HT-29 (cell line): ENCODE measurements around the gene JMJD1C. TPM values are rescaled to one million over a fixed set of nuclear protein-coding genes. Genes with fewer than 3 reads are reported as not detected.
"Not testable (repeated sequence)": the region's sequence is repeated elsewhere in the genome, so short reads cannot be mapped to it uniquely, and the experiment has no call there.

Experiments
- DNase-seq: peaks from one replicate; pipeline ENCODE4 v3.0.0-alpha.2; 2015; ENCODE audit warnings: low spot score
- total RNA-seq: library from RNA; depleted of rRNA; stranded (reverse); fragments of >200 nt; shearing (Covaris generic); gene quantifications from 2 replicates; pipeline ENCODE4 v1.2.3, GENCODE V29; 2014

The JMJD1C gene
- total RNA-seq, 1 experiment from 2014 or later, result 32.5 TPM

DNA sequence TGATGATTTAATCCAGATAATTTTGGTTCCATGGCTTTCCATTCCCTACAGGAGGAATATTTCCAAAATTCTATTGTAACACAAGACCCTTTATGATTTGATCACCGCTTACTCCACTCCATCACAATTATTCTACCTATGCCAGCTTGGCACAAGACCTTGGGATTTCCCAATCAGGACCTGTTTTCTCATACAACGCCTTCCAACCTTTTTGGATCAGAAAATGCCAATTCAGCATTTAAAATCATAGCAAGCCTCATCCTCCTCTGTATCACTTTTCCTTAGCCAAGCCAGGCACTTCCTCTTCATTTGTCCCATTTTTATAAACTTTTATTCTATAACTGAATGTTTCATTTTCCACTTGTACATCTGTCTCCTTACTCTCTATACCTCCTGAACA, 100.9 kb downstream of the JMJD1C start:
- DNase-seq, result no peak

GRCh38 chr10:63363951-63364350, 101.8 kb downstream of the JMJD1C start:
- no peak for DNase-seq

- no peak for DNase-seq
Observed at GRCh38 chr10:63355682-63356081, 110.1 kb downstream of the JMJD1C start.

DNA sequence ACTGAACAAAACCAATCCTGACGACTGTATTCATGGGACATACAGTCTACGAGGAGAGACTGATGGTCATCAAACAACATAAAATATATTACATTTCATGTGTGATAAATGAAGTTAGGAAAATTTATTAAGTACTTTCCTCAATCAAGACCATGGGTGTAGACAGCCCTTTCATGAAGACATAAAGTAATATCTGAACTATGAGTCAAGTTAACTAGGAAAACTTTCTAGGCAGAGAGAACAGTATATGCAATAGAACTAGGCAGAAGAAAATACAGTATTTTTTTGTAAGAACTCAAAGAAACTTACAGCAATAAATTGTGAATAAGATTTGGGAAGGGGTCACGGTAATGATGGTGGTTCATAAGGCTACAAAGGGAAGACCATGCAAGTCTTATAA, 112.8 kb downstream of the JMJD1C start:
- DNase-seq, result no peak

GRCh38 chr10:63348245-63348850, 117.4 kb downstream of the JMJD1C start:
- no peak for DNase-seq

GRCh38 chr10:63346015-63346441, 119.7 kb downstream of the JMJD1C start:
- DNase-seq, result no peak

DNA sequence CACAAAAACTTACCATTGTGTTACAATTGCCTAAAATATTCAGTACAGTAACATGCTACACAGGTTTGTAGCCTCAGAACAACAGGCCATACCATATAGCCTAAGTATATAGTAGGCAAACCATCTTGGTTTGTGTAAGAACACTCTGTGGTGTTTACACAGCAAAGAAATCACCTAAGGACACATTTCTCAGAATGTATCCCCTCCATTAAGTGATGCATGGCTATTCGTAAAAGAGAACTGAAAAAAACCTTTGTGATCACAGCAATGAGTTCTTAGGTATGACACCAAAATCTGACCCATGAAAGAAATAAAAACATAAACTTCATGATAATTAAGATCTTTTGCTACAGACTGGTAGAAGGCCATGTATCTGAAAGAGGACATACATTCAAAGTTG, 121.5 kb downstream of the JMJD1C start:
- DNase-seq, result no peak

DNA sequence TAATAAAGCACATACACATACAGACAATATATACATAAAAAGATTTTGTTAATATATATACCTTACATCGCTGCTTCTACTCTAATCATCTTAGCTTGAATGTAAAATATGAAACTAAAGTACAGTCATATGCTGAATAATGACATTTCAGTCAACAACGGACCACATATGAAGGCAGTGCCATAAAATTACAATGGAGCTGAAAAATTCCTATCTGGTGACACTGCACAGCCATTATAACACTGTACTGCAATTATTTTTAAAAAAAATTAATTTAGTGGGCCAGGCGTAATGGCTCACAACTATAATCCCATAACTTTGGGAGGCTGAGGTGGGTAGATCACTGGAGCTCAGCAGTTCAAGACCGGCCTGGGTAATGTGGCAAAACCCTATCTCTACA, 122.3 kb downstream of the JMJD1C start:
- no peak for DNase-seq

DNA sequence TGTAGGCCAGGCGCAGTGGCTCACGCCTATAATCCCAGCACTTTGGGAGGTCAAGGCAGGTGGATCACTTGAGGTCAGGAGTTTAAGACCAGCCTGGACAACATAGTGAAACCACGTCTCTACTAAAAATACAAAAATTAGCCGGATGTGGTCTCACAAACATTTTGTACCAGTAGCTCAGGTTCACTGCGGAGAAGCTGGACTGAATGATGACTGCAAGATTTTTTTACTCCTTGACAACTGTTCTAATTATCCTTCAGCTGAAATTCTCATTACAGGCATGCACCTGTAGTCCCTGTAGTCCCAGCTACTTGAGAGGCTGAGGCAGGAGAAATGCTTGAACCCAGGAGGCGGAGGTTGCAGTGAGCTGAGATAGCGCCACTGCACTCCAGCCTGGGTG, 126.1 kb downstream of the JMJD1C start:
- DNase-seq, result not testable (repeated sequence)

DNA sequence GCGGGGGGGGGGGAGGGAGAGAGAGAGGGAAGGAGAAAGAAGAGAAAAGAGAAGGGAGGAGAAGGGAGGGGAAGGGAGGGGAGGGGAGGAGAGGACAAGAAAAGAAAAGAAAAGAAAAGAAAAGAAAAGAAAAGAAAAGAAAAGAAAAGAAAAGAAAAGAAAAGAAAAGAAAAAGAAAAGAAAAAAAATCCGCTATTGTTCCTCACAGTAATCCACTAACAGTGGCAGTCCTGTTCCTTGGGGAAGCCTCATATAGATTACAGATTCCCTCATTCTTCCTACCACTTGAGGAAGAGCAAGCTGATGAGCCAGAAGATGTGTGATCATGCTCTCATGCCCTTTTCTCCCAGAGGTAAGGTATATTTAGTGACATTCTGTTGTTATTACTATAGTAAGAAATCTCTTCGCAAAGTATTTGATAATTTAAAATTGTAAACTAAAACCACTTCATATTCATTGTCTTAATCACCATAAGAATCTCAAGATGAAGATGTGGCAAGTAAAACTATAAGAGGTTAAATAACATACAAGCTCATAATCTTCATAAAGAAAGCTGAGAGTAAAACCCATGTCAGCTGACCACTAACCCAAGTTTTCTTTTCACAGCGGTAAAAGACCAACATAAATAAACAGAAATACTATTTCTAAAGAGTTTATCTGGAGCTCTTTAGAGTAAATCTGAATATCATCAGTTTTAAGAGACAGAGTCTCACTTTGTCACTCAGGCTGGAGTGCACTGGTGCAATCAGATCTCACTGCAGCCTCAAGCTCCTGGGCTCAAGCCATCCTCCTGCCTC, 128.1 kb downstream of the JMJD1C start:
- DNase-seq, result no peak

- DNase-seq, result no peak
Observed at GRCh38 chr10:63331586-63331985, 134.2 kb downstream of the JMJD1C start.

- DNase-seq, result no peak
Observed at GRCh38 chr10:63324495-63324854, 141.3 kb downstream of the JMJD1C start.

DNA sequence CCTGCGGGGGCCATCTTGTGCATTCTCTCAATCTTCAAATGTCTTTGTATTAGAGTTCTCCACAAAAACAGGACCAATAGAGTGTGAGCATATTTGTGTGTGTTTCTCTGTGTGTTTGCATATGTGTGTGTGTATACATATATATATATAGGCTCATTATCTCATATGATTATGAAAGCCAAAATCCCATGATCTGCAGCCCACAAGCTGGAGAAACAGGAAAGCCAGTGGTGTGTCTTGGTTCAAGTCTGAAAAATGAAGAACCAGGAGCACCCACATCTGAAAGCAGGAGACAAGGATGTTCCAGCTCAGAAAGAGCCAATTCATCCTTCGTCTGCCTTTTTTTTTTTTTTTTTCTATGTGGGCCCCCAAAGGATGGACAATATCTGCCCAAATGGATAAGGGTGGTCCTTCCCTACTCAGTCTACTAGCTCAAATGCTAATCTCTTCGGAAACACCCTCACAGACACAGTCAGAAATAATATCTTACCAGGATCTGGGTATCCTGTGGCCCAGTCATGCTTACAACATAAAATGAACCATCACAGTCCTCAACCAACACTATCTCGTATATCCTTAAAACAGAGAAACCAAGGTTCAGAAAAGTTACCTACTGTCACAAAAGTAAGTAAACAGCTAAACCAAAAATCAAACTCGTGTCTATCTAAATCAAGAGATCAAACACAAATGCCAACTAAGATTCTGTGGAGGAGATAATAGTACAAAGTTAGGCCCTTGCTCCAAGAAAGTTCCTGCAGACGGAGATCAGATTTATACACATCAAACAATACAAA, 141.9 kb downstream of the JMJD1C start:
- no peak for DNase-seq

GRCh38 chr10:63320683-63321082, 145.1 kb downstream of the JMJD1C start:
- no peak for DNase-seq

DNA sequence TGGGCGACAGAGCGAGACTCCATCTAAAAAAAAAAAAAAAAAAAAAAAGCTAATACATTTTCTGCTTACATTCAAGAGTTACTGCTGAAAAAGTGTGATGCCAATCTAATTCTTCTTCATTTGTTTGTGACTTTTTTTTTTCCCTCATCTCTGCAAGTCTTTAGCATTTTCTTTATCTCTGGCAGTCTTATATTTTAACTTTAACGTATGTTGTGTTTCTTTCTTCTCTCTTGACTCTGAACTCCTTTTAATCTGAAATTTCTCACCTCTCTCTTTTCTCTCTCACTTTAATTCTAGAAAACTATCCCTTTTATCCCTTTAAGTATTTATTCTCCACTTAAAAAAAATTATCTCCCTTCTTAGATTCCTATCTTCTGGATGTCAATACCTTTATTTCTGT, 146.5 kb downstream of the JMJD1C start:
- DNase-seq, result no peak

GRCh38 chr10:63318491-63318890, 147.3 kb downstream of the JMJD1C start:
- no peak for DNase-seq

DNA sequence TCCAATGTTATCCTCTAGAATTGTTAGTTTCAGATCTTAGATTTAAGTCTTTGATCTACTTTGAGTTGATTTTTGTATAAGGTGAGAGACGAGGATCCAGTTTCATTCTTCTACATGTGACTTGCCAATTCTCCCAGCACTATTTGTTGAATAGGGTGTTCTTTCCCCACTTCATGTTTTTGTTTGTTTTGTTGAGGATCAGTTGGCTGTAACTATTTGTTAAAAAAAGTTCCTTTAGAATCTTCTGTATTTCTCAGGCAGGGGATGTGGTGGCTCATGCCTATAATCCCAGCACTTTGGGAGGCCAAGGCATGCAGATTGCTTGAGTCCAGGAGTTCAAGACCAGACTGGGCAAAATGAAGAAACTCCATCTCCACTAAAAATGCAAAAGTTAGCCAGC, 151.8 kb downstream of the JMJD1C start:
- DNase-seq, result no peak

DNA sequence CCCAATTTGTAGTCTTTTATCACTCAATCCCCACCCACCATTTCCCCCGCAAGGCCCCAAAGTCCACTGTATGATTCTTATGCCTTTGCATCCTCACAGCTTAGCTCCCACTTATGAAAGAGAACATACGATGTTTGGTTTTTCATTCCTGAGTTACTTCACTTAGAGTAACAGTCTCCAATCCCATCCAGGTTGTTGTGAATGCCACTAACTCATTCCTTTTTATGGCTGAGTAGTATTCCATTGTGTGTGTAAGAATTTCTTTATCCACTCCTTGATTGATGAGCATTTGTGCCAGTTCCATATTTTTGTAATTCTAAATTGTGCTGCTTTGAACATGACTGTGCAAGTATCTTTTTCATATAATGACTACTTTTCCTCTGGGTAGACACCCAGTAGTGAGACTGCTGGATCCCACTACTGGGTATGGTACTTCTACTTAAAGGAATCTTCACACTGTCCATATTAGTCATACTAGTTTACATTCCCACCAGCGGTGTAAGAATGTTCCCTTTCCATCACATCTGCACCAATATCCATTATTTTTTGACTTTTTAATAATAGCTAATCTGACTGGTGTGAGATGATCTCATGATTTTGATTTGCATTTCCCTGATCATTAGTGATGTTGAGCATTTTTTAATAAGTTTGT, 152.6 kb downstream of the JMJD1C start:
- DNase-seq, result no peak

DNA sequence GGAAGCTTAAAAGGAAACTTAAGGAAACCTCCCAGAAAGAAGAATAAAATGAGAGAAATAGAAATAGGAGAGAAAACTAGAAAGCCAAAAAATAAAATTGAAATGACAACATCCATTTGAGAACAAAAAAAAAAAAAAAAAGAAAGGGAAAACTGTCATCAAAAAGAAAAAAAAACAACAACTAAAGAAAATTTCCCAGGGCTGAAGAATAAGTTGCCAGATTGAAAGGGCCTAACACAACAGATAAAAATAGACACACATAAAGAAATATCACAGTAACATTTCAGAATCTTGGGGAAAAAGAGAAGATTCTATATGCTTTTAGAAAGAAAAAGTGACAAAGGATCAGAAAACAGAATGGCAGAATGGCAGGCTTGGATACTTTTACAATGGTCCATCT, 157.1 kb downstream of the JMJD1C start:
- DNase-seq, result no peak

GRCh38 chr10:63304146-63304545, 161.6 kb downstream of the JMJD1C start:
- no peak for DNase-seq

- no peak for DNase-seq
Observed at GRCh38 chr10:63300801-63301200, 165.0 kb downstream of the JMJD1C start.

DNA sequence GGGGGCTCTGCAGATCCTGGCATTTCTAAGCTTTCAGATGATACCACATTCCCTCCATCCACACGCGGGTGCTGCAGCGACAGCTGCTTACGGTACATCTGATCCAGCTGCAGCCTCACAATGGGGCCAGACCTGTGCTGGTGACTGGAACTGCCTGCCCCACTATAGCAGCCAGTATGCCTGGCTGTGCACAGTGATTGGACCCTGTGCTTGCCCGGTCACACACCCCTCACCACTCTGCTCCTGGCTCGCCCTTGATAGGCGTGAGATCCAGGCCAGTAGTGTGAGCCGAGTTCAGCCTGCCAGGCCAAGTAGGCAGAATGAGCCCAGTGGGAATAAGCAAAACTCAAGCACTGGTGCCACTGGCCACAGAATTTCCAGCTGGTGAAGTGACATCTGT, 167.8 kb downstream of the JMJD1C start:
- DNase-seq, result no peak
